Stimulated activated CD8-positive, alpha-beta memory T cell treated with anti-CD3 and anti-CD28 coated beads, Interleukin-4, amount 100 ng/mL, for 1 hour (primary cell): ENCODE measurements around the gene PADI1.
"Not testable (repeated sequence)": the region's sequence is repeated elsewhere in the genome, so short reads cannot be mapped to it uniquely, and the experiment has no call there.

Source experiments
- DNase-seq, 2 donors: peaks; one replicate each; pipeline ENCODE4 v3.0.0-alpha.2; 2020; ENCODE audit warnings: low read depth in 2 of 2, low spot score in 1 of 2

PADI1 gene

GRCh38 chr1:17239420-17239819, 34.5 kb downstream of the PADI1 start:
- DNase-seq = no peak

GRCh38 chr1:17241011-17241779, 36.3 kb downstream of the PADI1 start:
- DNase-seq = not testable (repeated sequence)

GRCh38 chr1:17241780-17242074, 36.8 kb downstream of the PADI1 start:
- DNase-seq = not testable (repeated sequence)

- DNase-seq = no peak
Observed at GRCh38 chr1:17243274-17243673, 38.3 kb downstream of the PADI1 start.

GRCh38 chr1:17244821-17245740, 40.2 kb downstream of the PADI1 start:
- DNase-seq = no peak

GRCh38 chr1:17245816-17246325, 40.9 kb downstream of the PADI1 start:
- no peak for DNase-seq

GRCh38 chr1:17246971-17247370, 42.0 kb downstream of the PADI1 start:
- no peak for DNase-seq

- no peak for DNase-seq
Observed at GRCh38 chr1:17248781-17249180, 43.9 kb downstream of the PADI1 start, which contains the start of gene PADI3. TSS of gene PADI3 (plus strand) at chr1:17249098. CDS start at chr1:17249138, 40 bp downstream.

GRCh38 chr1:17250601-17251000, 45.7 kb downstream of the PADI1 start:
- no peak for DNase-seq

- DNase-seq = no peak
Observed at GRCh38 chr1:17251246-17251645, 46.3 kb downstream of the PADI1 start.

GRCh38 chr1:17251701-17252376, 46.9 kb downstream of the PADI1 start:
- no peak for DNase-seq

GRCh38 chr1:17255336-17255735, 50.4 kb downstream of the PADI1 start:
- no peak for DNase-seq

- no peak for DNase-seq
Observed at GRCh38 chr1:17258116-17258757, 53.3 kb downstream of the PADI1 start.

- DNase-seq = no peak
Observed at GRCh38 chr1:17258758-17259130, 53.8 kb downstream of the PADI1 start.

- no peak for DNase-seq
Observed at GRCh38 chr1:17259233-17259873, 54.4 kb downstream of the PADI1 start.

GRCh38 chr1:17260264-17260663, 55.3 kb downstream of the PADI1 start:
- no peak for DNase-seq

- no peak for DNase-seq
Observed at GRCh38 chr1:17260738-17261137, 55.8 kb downstream of the PADI1 start.

GRCh38 chr1:17263936-17264335, 59.0 kb downstream of the PADI1 start:
- no peak for DNase-seq

GRCh38 chr1:17264470-17264869, 59.5 kb downstream of the PADI1 start:
- DNase-seq = no peak

GRCh38 chr1:17265162-17265561, 60.2 kb downstream of the PADI1 start:
- no peak for DNase-seq

GRCh38 chr1:17265950-17266349, 61.0 kb downstream of the PADI1 start:
- no peak for DNase-seq
